PC-3 (cell line): Measurements from ENCODE around the gene KRTAP10-10. TPM values are rescaled to one million over a fixed set of nuclear protein-coding genes. Genes with fewer than 3 reads are reported as not detected.
"Not testable (repeated sequence)": the region's sequence is repeated elsewhere in the genome, so short reads cannot be mapped to it uniquely, and the experiment has no call there.

Experiments
- ATAC-seq: fragments of 200-7000 bp; cut with Tn5 transposase; 2 replicates; pipeline ENCODE4 v1.9.1; 2020; ENCODE audit warnings: mild to moderate bottlenecking, moderate library complexity
- BruUV-seq: library from RNA; stranded (reverse); fragments of 400-500 nt; replicated peaks from 2 replicates; lab custom pipeline; 2021; lab: Mats Ljungman, UMichigan
- CTCF ChIA-PET: fragments of 300-600 bp; sonication (Branson Sonifier 250); formaldehyde crosslinking; loops from one replicate; lab custom pipeline; 2022; ENCODE audit warnings: antibody characterized with exemption; lab: Charles Lee
- POLR2A ChIA-PET: fragments of 300-600 bp; sonication (Branson Sonifier 250); formaldehyde crosslinking; loops from one replicate; lab custom pipeline; 2022; ENCODE audit warnings: antibody characterized with exemption; ENCODE audit not compliant: unreplicated experiment; lab: Charles Lee
- DNase-seq: peaks from one replicate; pipeline ENCODE4 v3.0.0-alpha.2; 2015
- H2AFZ ChIP-seq: fragments of 300-600 bp; sonication (generic); 2 replicates; pipeline ENCODE4 v1.6.0; 2016; ENCODE audit warnings: antibody characterized with exemption, low read length
- H3F3A ChIP-seq: fragments of 300-600 bp; sonication (generic); one replicate; pipeline ENCODE4 v1.6.0; 2017; ENCODE audit warnings: antibody characterized with exemption, low read length, control low read depth, mild to moderate bottlenecking; ENCODE audit not compliant: unreplicated experiment
- H3K27ac ChIP-seq: fragments of 300-600 bp; sonication (generic); 2 replicates; pipeline ENCODE4 v1.5.1; 2016; ENCODE audit warnings: mild to moderate bottlenecking, low read length
- H3K27me3 ChIP-seq: fragments of 300-600 bp; sonication (generic); 2 replicates; pipeline ENCODE4 v1.6.1; 2016; ENCODE audit warnings: low read length, mixed read lengths
- H3K36me3 ChIP-seq: fragments of 300-600 bp; sonication (generic); 2 replicates; pipeline ENCODE4 v1.6.1; 2016; ENCODE audit warnings: low read depth, mixed run types, low read length, mixed read lengths
- H3K4me1 ChIP-seq: fragments of 300-600 bp; sonication (generic); 2 replicates; pipeline ENCODE4 v1.5.1; 2016; ENCODE audit warnings: low read length; ENCODE audit not compliant: insufficient read depth
- H3K4me2 ChIP-seq: fragments of 300-600 bp; sonication (generic); 2 replicates; pipeline ENCODE4 v1.6.0; 2016; ENCODE audit warnings: low read length
- H3K4me3 ChIP-seq: fragments of 300-600 bp; sonication (generic); 2 replicates; pipeline ENCODE4 v1.5.1; 2016; ENCODE audit warnings: mild to moderate bottlenecking, low read length, mixed read lengths
- H3K79me2 ChIP-seq: fragments of 300-600 bp; sonication (generic); 2 replicates; pipeline ENCODE4 v1.6.1; 2017; ENCODE audit warnings: low read length, mixed read lengths
- H3K9ac ChIP-seq: fragments of 300-600 bp; sonication (generic); 2 replicates; pipeline ENCODE4 v1.6.0; 2016; ENCODE audit warnings: mild to moderate bottlenecking, low read length
- H3K9me2 ChIP-seq: fragments of 300-600 bp; sonication (generic); replicated peaks from 2 replicates; pipeline ENCODE4 v1.6.1; 2016; ENCODE audit warnings: mixed run types, low read length, mixed read lengths
- H3K9me3 ChIP-seq: fragments of 300-600 bp; sonication (generic); 2 replicates; pipeline ENCODE4 v1.6.1; 2016; ENCODE audit warnings: low read length, mixed read lengths
- H4K20me1 ChIP-seq: fragments of 300-600 bp; sonication (generic); 2 replicates; pipeline ENCODE4 v1.6.1; 2016; ENCODE audit warnings: low read length, mixed read lengths
- CTCF ChIP-seq: fragments of 300-600 bp; sonication (generic); conservative IDR thresholded peaks from 2 replicates; pipeline ENCODE4 v1.5.1; 2017; ENCODE audit warnings: antibody characterized with exemption, low read depth, mild to moderate bottlenecking, low read length
- EZH2 ChIP-seq: fragments of 300-600 bp; sonication (generic); IDR thresholded peaks from one replicate; pipeline ENCODE4 v1.6.1; 2017; ENCODE audit warnings: antibody characterized with exemption, mild to moderate bottlenecking, low read length; ENCODE audit not compliant: unreplicated experiment
- EZH2phosphoT487 ChIP-seq: fragments of 300-600 bp; sonication (generic); IDR thresholded peaks from 2 replicates; pipeline ENCODE4 v1.6.1; 2018; ENCODE audit warnings: mild to moderate bottlenecking, antibody characterized with exemption, low read length, borderline replicate concordance
- intact Hi-C: fragments of 100-400 bp; cut with micrococcal nuclease; formaldehyde crosslinking; loops from 2 replicates; pipeline ENCODE4 v1.9.0; 2023
- total RNA-seq: library from RNA; depleted of rRNA; stranded (reverse); fragments of >200 nt; gene quantifications from 2 replicates; pipeline ENCODE4 v1.2.3, GENCODE V29; 2014

KRTAP10-10 gene
- total RNA-seq, 1 experiment from 2014 or later: not detected

- Histone ChIP-seq H3K4me2 (no peak overlapping the region), H4K20me1 (no peaks in the 10 kb centered on the region), H3K4me1 (no peaks in the 10 kb centered on the region), H3K9me3 (0 out of 2 replicates have a peak, but pooled peaks cover 5% of the 10 kb centered on the region), H3K79me2 (no peaks in the 10 kb centered on the region), H3K27me3 (no peaks in the 10 kb centered on the region), H2AFZ (no peak overlapping the region), H3F3A (no peaks in the 10 kb centered on the region), H3K36me3 (no peaks in the 10 kb centered on the region), H3K9me2 (no peaks in the 10 kb centered on the region), H3K27ac (no peak overlapping the region), H3K4me3 (no peak overlapping the region), H3K9ac (no peak overlapping the region)
- DNase-seq: no peak
- TF ChIP-seq CTCF (no peak), EZH2 (no peak), EZH2phosphoT487 (no peak)
- CTCF ChIA-PET: no interaction called here
- POLR2A ChIA-PET: no interaction called here
- no peak for ATAC-seq
- intact Hi-C loops: no loop called here
- no TSS peak for BruUV-seq
Measured at GRCh38 chr21:44658913-44659595, 21.9 kb downstream of the KRTAP10-10 start.

GRCh38 chr21:44661567-44661966 is 24.4 kb downstream of the KRTAP10-10 start:
- H3K4me3 ChIP-seq, POLR2A ChIA-PET, H3K79me2 ChIP-seq, intact Hi-C loops, H4K20me1 ChIP-seq, H3F3A ChIP-seq, H3K27me3 ChIP-seq, ATAC-seq, H3K4me2 ChIP-seq, CTCF ChIA-PET, H3K27ac ChIP-seq, H3K36me3 ChIP-seq, BruUV-seq, H3K4me1 ChIP-seq, DNase-seq, H3K9me2 ChIP-seq, H3K9ac ChIP-seq, H3K9me3 ChIP-seq, H2AFZ ChIP-seq: not testable (repeated sequence)

DNA sequence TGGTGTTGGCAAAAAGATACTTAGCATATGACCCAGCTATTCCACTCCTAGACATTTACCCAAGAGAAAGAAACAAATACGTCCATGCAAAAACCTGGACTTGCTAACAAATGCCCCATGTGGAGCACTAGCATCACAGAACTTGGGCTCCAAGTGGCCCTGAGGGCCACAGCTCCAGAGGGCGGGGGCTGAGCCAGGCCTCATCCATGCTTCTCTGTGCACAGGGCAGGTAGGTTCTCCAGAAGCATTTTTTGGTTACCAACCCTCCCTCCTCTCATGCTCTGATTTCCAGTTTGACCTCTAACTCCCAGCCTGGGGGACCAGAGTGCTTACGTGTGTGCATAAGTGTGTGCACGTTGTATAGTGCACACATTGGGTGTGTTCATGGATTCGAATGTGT is 27.5 kb downstream of the KRTAP10-10 start:
- no peak for TF ChIP-seq CTCF
- no peak for TF ChIP-seq EZH2phosphoT487
- no peak for TF ChIP-seq EZH2
- no peaks in the 10 kb centered on the region for H3K27me3 ChIP-seq
- ChIA-PET POLR2A (no interaction called here), CTCF (interaction anchor here (0.7 kb wide), 1 partner anchor 78 kb away, joined by 3 read pairs; no protein-coding TSS in a partner anchor)
- no peaks in the 10 kb centered on the region for H3K79me2 ChIP-seq
- H3K4me3 ChIP-seq: no peak overlapping the region
- H3K4me1 ChIP-seq: peaks cover 11% of the 10 kb centered on the region; the same call in 1 of the 2 replicates
- DNase-seq (no peak), ATAC-seq (no peak)
- no peak overlapping the region for H2AFZ ChIP-seq
- intact Hi-C loops: no loop called here
- no peaks in the 10 kb centered on the region for H3K36me3 ChIP-seq
- no peak overlapping the region for H3K9ac ChIP-seq
- no peaks in the 10 kb centered on the region for H3F3A ChIP-seq
- no peak overlapping the region for H3K4me2 ChIP-seq
- no peaks in the 10 kb centered on the region for H4K20me1 ChIP-seq
- H3K9me3 ChIP-seq: no peaks in the 10 kb centered on the region
- BruUV-seq: no TSS peak
- H3K27ac ChIP-seq: no peak overlapping the region
- no peaks in the 10 kb centered on the region for H3K9me2 ChIP-seq
